ENCODE data around the gene AHI1. TPM values are rescaled to one million over a fixed set of nuclear protein-coding genes. Genes with fewer than 3 reads are reported as not detected.

AHI1 gene
- total and polyA plus RNA-seq, 10 of the 15 experiments (the other 5 are each of a cell fraction or from before 2014, with no cell fraction given) = 3.2 to 9.5 (median 4.6) TPM

GRCh38 chr6:135525594-135525993 lies 28.1 kb upstream of the AHI1 start (continued):
- TF ChIP-seq ZBTB33 (IDR thresholded peaks at IDR 0.05) (no peak), IRF5 (IDR thresholded peaks at IDR 0.05; ENCODE audit: borderline replicate concordance) (no peak), FOXM1 (IDR thresholded peaks at IDR 0.05; ENCODE audit: low read depth, low read length) (no peak), ZNF217 (IDR thresholded peaks at IDR 0.05) (no peak), STAT1 (conservative IDR thresholded peaks at IDR 0.05) (no peak), YBX1 (IDR thresholded peaks at IDR 0.05) (no peak)

GRCh38 chr6:135522965-135523692 lies 25.6 kb upstream of the AHI1 start:
- no peaks in the 10 kb centered on the region for H3K9me3 ChIP-seq (replicated peaks; ENCODE audit: control insufficient read depth, insufficient read depth, low read length)
- H3K27ac ChIP-seq (ENCODE audit: control insufficient read depth, insufficient read depth) = no peak overlapping the region
- H3K4me1 ChIP-seq (ENCODE audit: control insufficient read depth, insufficient read depth, low read length) = no peaks in the 10 kb centered on the region
- WGBS (ENCODE audit: insufficient coverage, insufficient replicate concordance, low lambda C conversion rate, missing lambda C conversion rate) = 65% methylated on average over 6 of the region's 6 CpGs
- ATAC-seq (no peak), FAIRE-seq (no peak), DNase-seq (ENCODE audit: low read depth, low spot score) (no peak)
- no peaks in the 10 kb centered on the region for H4K20me1 ChIP-seq (ENCODE audit: control insufficient read depth, insufficient read depth)
- RAD21 ChIA-PET (ENCODE audit: unreplicated experiment) = no interaction called here
- no peak overlapping the region for H2AFZ ChIP-seq (ENCODE audit: control insufficient read depth, low read depth, low read length)
- H3K4me2 ChIP-seq (ENCODE audit: control insufficient read depth, insufficient read depth) = no peak overlapping the region
- CTCF ChIA-PET = no interaction called here
- intact Hi-C loops (cut with micrococcal nuclease; ENCODE audit: unreplicated experiment) (no loop called here), in situ Hi-C loops (cut with MboI) (no loop called here)
- H3K4me3 ChIP-seq = no peak overlapping the region
- no TSS peak for BruUV-seq (replicated peaks)
- no peaks in the 10 kb centered on the region for H3K27me3 ChIP-seq (replicated peaks in 1 of 2; ENCODE audit: control insufficient read depth in 2 of 2, insufficient read depth in 2 of 2, low read length in 1 of 2)
- H3K36me3 ChIP-seq (ENCODE audit: control insufficient read depth in 2 of 2, insufficient read depth in 2 of 2, low read length in 1 of 2) = no peaks in the 10 kb centered on the region
- no peak overlapping the region for H3K9ac ChIP-seq (ENCODE audit: control insufficient read depth, insufficient read depth, low read length)
- SMC1A ChIA-PET (ENCODE audit: uncharacterized antibody, unreplicated experiment) = no interaction called here
- H3K79me2 ChIP-seq (ENCODE audit: control insufficient read depth, insufficient read depth, low read length) = no peaks in the 10 kb centered on the region
- POLR2A ChIA-PET = no interaction called here
- no peak for TF ChIP-seq SKIL (IDR thresholded peaks at IDR 0.05; ENCODE audit: low read depth, poor library complexity, severe bottlenecking)
- no peak for TF ChIP-seq ZNF207 (IDR thresholded peaks at IDR 0.05; ENCODE audit: borderline replicate concordance)
- TF ChIP-seq CHD2 (IDR thresholded peaks at IDR 0.05; ENCODE audit: borderline replicate concordance, low read depth, low read length) = no peak
- no peak for TF ChIP-seq CBX5 (IDR thresholded peaks at IDR 0.05; ENCODE audit: low read depth)
- no peak for TF ChIP-seq PKNOX1 (IDR thresholded peaks at IDR 0.05)
- no peak for TF ChIP-seq ZBTB4 (CRISPR knock-in tag; IDR thresholded peaks at IDR 0.05)

Data from GM12878 (cell line).